Testis (tissue), 2 donors: ENCODE measurements around the gene ADAM11.

Experiments
- POLR2A ChIP-seq: fragments of 450-650 bp; IDR thresholded peaks from one replicate; pipeline ENCODE4 v1.6.1; 2017; ENCODE audit warnings: antibody characterized with exemption, mild to moderate bottlenecking, moderate library complexity
- TF ChIP-seq, protein P1 (sequence below), 3 experiments: fragments of 450-650 bp in 2 of 3; fragments of 200-600 bp in 1 of 3; sonication (generic) in 1 of 3; IDR thresholded peaks; one replicate each; pipeline ENCODE4 v1.5.1; 2016 to 2019; ENCODE audit warnings: antibody characterized with exemption in 3 of 3, mild to moderate bottlenecking in 2 of 3, moderate library complexity in 1 of 3

DNA sequence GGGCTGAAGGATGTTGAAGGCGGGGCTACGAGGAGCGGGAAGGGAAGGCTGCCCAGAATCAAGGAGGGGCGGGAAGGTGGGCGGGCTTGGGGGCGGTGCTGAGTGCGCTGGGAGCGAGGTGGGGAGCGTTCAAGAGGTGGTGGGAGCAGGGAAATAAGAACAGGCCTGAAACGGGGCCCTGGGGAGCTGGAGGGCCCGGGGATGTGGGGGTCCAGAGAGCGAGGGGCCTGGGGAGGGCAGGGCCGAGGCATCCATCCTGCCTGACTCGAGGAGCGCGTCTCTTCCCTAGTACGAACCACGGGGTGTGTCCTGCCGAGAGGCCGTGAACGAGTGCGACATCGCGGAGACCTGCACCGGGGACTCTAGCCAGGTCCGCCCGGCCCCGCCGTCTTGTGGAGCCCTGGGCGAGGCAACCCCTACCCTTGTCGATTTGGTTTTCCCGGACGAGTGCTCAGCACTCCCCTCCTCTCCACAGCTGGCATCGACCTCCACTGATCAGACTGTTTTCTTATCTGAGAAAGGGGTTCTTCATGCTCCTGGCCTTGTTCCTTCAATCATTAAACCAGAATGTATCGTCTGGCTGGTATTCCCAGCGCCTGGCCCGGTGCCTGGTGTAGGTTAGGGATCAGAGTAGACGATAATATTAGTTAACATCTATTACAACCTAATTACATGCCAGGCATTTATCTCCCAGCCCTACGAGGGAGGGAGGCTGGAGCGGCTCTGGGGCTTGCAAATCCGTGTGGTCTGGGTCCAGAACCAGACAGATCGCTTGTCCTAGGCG lies 17.2 kb downstream of the ADAM11 start:
- TF ChIP-seq POLR2A: no peak
- TF ChIP-seq, protein P1, sequence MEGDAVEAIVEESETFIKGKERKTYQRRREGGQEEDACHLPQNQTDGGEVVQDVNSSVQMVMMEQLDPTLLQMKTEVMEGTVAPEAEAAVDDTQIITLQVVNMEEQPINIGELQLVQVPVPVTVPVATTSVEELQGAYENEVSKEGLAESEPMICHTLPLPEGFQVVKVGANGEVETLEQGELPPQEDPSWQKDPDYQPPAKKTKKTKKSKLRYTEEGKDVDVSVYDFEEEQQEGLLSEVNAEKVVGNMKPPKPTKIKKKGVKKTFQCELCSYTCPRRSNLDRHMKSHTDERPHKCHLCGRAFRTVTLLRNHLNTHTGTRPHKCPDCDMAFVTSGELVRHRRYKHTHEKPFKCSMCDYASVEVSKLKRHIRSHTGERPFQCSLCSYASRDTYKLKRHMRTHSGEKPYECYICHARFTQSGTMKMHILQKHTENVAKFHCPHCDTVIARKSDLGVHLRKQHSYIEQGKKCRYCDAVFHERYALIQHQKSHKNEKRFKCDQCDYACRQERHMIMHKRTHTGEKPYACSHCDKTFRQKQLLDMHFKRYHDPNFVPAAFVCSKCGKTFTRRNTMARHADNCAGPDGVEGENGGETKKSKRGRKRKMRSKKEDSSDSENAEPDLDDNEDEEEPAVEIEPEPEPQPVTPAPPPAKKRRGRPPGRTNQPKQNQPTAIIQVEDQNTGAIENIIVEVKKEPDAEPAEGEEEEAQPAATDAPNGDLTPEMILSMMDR (IDR thresholded peaks at IDR 0.05): no peak
